ENCODE results near the gene TTC9B.
A peak's percentile ranks its signal among the peaks of the same experiment; 100 is the strongest.

TTC9B gene

DNA sequence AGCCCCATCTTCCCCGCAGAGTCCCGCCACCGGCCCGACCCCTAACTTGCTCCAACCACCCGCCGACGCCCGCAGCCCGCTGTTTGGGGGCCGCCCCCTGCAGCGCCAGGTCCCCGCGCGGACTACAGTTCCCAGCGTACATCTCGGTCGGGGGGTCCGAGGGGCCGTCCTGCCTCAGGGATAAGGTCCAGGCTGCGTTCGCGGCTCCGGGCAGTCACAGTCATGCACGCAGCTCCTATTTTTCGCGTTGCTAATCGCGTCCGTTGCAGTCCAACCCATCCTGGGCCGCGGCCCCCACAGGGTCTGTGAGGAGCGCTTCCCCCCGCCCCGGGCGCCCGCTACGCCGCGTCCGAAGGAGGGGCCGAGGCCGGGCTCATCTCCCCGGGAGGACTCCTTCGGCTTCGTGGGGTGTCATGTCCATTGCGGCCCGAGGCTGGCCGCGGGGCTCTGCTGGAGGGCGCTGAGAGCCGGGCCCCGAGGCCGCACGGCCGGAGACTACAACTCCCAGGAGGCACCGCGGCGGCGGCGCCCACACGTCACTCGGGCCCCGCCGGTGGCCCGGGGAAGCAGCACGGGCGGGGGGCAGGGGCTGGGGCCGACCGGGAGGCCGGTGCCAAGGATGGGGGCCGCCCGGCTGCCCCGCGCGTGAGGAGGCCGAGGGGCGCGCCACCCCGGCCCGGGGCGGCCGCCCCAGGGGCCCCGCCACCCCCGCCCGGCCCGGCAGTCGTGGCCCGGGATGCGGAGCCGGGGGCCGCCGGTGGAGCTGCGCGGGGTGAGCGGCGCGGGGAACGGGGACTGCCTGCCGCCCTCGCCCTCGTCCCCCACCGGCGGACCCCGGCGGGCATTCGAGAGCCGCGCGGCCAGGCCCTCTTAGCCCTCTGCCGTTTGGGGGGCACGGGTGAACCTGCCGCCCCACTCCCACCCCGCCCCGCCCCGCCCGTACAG lies 27.0 kb downstream of the TTC9B start, which contains the start of gene MAP3K10:
TSS of gene MAP3K10 (plus strand) at position 536 of the 945 bp plus-strand sequence. CDS start 606 bp downstream, outside the sequence.
- peak; percentile 63 for DNase-seq
- no peaks in the 10 kb centered on the region for H3K36me3 ChIP-seq (replicated peaks)
- peak within 1 kb of the TSS; percentile 67 for H3K27ac ChIP-seq
- in situ Hi-C loops (cut with HindIII; ENCODE audit: low pct_ligation_motif_present, low sequenced_read_pairs) = no loop called here
- H3K27me3 ChIP-seq (replicated peaks) = no peaks in the 10 kb centered on the region
- H3K4me3 ChIP-seq (ENCODE audit: low read depth, low read length) = peak within 1 kb of the TSS; percentile 82
- TF ChIP-seq, protein P1, sequence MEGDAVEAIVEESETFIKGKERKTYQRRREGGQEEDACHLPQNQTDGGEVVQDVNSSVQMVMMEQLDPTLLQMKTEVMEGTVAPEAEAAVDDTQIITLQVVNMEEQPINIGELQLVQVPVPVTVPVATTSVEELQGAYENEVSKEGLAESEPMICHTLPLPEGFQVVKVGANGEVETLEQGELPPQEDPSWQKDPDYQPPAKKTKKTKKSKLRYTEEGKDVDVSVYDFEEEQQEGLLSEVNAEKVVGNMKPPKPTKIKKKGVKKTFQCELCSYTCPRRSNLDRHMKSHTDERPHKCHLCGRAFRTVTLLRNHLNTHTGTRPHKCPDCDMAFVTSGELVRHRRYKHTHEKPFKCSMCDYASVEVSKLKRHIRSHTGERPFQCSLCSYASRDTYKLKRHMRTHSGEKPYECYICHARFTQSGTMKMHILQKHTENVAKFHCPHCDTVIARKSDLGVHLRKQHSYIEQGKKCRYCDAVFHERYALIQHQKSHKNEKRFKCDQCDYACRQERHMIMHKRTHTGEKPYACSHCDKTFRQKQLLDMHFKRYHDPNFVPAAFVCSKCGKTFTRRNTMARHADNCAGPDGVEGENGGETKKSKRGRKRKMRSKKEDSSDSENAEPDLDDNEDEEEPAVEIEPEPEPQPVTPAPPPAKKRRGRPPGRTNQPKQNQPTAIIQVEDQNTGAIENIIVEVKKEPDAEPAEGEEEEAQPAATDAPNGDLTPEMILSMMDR (IDR thresholded peaks at IDR 0.05; ENCODE audit: low read depth, low read length, missing control alignments) = no peak

DNA sequence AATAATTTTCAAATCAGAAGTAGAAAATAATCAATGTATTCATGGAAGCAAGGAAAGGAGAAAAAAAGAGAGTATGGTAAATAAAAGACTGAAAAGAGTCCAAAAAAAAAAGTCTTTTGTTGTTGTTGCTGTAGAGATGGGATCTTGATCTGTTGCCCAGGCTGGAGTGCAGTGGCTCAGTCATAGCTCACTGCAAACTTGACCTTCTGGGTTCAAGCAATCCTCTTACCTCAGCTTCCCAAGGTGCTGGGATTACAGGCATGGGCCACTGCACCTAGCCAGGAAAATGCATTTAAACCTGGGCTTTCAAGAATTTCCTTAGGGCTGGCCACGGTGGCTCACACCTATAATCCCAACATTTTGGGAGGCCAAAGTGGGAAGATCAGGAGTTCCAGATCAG lies 33.9 kb downstream of the TTC9B start:
- no peaks in the 10 kb centered on the region for H3K36me3 ChIP-seq (replicated peaks)
- no peak overlapping the region for H3K4me3 ChIP-seq (ENCODE audit: low read depth, low read length)
- in situ Hi-C loops (cut with HindIII; ENCODE audit: low pct_ligation_motif_present, low sequenced_read_pairs) = no loop called here
- no peak overlapping the region for H3K27ac ChIP-seq
- TF ChIP-seq, protein P1 (IDR thresholded peaks at IDR 0.05; ENCODE audit: low read depth, low read length, missing control alignments) = no peak
- H3K27me3 ChIP-seq (replicated peaks) = no peaks in the 10 kb centered on the region
- DNase-seq = no peak

DNA sequence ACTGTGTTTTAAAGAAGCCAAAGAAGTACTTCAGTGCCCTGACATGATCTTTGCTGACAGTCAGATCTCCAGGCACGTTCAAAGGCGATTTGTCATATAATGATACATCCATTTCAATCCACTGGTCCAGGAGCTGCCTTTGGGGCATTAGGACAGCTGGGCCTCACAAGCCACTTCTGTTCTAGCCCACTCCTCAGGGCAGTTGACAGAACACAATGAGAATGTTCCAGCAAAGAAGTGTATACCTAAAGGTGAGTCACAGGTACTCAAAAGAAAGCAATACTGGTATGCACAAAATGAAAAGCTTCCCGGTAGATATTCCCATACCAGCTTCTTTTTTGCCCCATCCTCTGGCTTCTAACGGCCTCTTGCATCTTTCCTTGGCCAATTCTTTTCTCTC lies 39.4 kb downstream of the TTC9B start:
- Histone ChIP-seq H3K27ac (no peak overlapping the region), H3K4me3 (ENCODE audit: low read depth, low read length) (no peak overlapping the region), H3K36me3 (replicated peaks) (no peaks in the 10 kb centered on the region), H3K27me3 (replicated peaks) (no peaks in the 10 kb centered on the region)
- no peak for DNase-seq
- in situ Hi-C loops (cut with HindIII; ENCODE audit: low pct_ligation_motif_present, low sequenced_read_pairs) = no loop called here
- TF ChIP-seq, protein P1 (IDR thresholded peaks at IDR 0.05; ENCODE audit: low read depth, low read length, missing control alignments) = no peak

DNA sequence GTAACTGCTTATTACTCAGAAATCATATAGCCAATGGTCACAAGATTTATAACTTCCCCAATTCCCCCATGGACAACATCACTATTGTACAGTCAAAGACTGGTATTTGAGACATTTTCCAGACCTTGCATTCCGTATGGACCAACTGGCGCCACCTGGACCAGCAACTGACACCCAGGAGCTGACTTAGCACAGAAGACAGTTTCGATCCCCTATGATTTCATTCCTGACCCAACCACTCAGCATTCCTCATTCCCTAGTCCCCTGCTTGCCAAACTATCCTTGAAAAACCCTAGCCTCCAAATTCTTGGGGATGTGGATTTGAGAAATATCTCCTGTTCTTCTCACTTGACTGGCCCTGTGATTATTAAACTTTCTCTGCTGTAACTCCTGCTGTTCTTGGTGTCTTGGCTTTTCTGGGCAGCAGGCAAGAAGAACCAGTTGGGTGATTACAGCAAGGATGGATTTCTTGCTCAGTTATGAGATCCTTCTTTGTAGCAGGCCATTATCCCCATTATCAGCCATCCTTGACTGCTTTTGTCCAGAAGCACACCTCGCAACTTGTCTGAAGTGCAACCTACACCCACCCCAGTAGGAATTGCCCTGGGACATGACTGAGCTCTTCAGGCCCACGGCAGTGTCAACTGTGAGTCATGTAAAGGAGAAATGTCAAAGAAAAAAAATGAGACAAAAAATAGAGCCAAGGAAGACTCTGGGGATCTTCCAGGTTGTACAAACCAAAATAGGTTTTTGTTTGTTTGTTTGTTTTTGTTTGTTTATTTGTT lies 40.7 kb downstream of the TTC9B start:
- DNase-seq = no peak
- TF ChIP-seq, protein P1 (IDR thresholded peaks at IDR 0.05; ENCODE audit: low read depth, low read length, missing control alignments) = no peak
- H3K27me3 ChIP-seq (replicated peaks) = no peaks in the 10 kb centered on the region
- H3K4me3 ChIP-seq (ENCODE audit: low read depth, low read length) = no peak overlapping the region
- H3K27ac ChIP-seq = no peak overlapping the region
- in situ Hi-C loops (cut with HindIII; ENCODE audit: low pct_ligation_motif_present, low sequenced_read_pairs) = no loop called here
- no peaks in the 10 kb centered on the region for H3K36me3 ChIP-seq (replicated peaks)

DNA sequence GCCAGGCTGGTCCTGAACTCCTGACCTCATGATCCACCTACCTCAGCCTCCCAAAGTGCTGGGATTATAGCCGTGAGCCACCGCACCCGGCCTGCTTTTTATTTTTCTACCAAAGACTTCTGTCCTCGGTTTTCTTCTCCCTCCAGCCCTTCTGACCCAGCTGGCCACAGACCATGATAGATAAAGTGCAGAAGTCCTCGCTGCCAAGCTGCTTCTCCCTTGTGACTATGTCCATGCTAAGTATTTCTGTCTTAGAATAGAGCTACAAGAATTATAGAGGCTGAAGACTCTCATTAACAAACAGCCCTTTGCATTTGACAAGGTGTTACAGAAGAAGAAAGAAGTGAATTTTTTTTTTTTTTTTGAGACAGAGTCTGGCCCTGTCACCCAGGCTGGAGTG lies 42.4 kb downstream of the TTC9B start:
- in situ Hi-C loops (cut with HindIII; ENCODE audit: low pct_ligation_motif_present, low sequenced_read_pairs) = no loop called here
- no peaks in the 10 kb centered on the region for H3K27me3 ChIP-seq (replicated peaks)
- H3K36me3 ChIP-seq (replicated peaks) = no peaks in the 10 kb centered on the region
- TF ChIP-seq, protein P1 (IDR thresholded peaks at IDR 0.05; ENCODE audit: low read depth, low read length, missing control alignments) = no peak
- DNase-seq = no peak
- no peak overlapping the region for H3K27ac ChIP-seq
- H3K4me3 ChIP-seq (ENCODE audit: low read depth, low read length) = no peak overlapping the region

Measured in brain microvascular endothelial cell (primary cell).